BJ (cell line): ENCODE results near the gene MFSD6L. TPM values are rescaled to one million over a fixed set of nuclear protein-coding genes. Genes with fewer than 3 reads are reported as not detected.

Experiments
- CTCF ChIA-PET: fragments of 350-600 bp; formaldehyde crosslinking; extraction: SDS; loops from one replicate; lab custom pipeline; 2021; ENCODE audit warnings: antibody characterized with exemption, inconsistent platforms; lab: Yijun Ruan, JAX
- POLR2A ChIA-PET: fragments of 300-600 bp; sonication (Branson Sonifier 250); formaldehyde crosslinking; extraction: SDS; loops from one replicate; lab custom pipeline; 2021; ENCODE audit warnings: antibody characterized with exemption; lab: Charles Lee
- DNase-seq: peaks from one replicate; pipeline ENCODE4 v3.0.0-alpha.2; 2011; ENCODE audit warnings: low read depth
- H3K27me3 ChIP-seq: 2 replicates; pipeline ENCODE4 v1.6.0; 2011; ENCODE audit warnings: low read length; ENCODE audit not compliant: control insufficient read depth, insufficient read depth
- H3K36me3 ChIP-seq: 2 replicates; pipeline ENCODE4 v1.5.1; 2011; ENCODE audit warnings: low read length; ENCODE audit not compliant: control insufficient read depth, insufficient read depth
- H3K4me3 ChIP-seq: 2 replicates; pipeline ENCODE4 v1.5.1; 2011; ENCODE audit warnings: low read depth, mild to moderate bottlenecking, control low read depth, low read length
- CTCF ChIP-seq: IDR thresholded peaks from 2 replicates; pipeline ENCODE4 v1.5.1; 2011; ENCODE audit warnings: low read depth, mild to moderate bottlenecking, control low read depth, inconsistent platforms, low read length, moderate library complexity; ENCODE audit not compliant: insufficient read depth
- polyA plus RNA-seq: library from polyadenylated mRNA; depleted of rRNA; stranded (reverse); fragments of >200 nt; gene quantifications from 2 replicates; pipeline ENCODE4 v1.2.3, GENCODE V29; 2011; rRNA removed

Gene MFSD6L
- polyA plus RNA-seq, 1 experiment: not detected

GRCh38 chr17:8753976-8754440 lies 45.2 kb downstream of the MFSD6L start:
- Histone ChIP-seq H3K36me3 (no peaks in the 10 kb centered on the region), H3K4me3 (no peak overlapping the region), H3K27me3 (peaks cover 3% of the 10 kb centered on the region)
- ChIA-PET POLR2A (no interaction called here), CTCF (interaction anchor here (1.3 to 3.2 kb wide), 2 partner anchors 32 to 141 kb away, joined by 8 to 13 read pairs; no protein-coding TSS in a partner anchor)
- TF ChIP-seq CTCF: peak; percentile 42
- DNase-seq: no peak

GRCh38 chr17:8753136-8753975 lies 45.8 kb downstream of the MFSD6L start:
- no peak overlapping the region for H3K4me3 ChIP-seq

GRCh38 chr17:8749616-8750015 lies 49.5 kb downstream of the MFSD6L start:
- Histone ChIP-seq H3K4me3 (no peak overlapping the region), H3K36me3 (no peaks in the 10 kb centered on the region), H3K27me3 (peaks cover 6% of the 10 kb centered on the region)
- ChIA-PET CTCF (no interaction called here), POLR2A (no interaction called here)
- TF ChIP-seq CTCF: no peak
- DNase-seq: no peak

More at GRCh38 chr17:8753136-8753975, 45.8 kb downstream of the MFSD6L start:
- ChIA-PET CTCF (interaction anchor here (0.5 to 3.2 kb wide), 7 partner anchors 22 to 155 kb away, joined by 3 to 13 read pairs (median 3); no protein-coding TSS in a partner anchor), POLR2A (no interaction called here)
- TF ChIP-seq CTCF: no peak
- H3K36me3 ChIP-seq: no peaks in the 10 kb centered on the region
- H3K27me3 ChIP-seq: peaks cover 3% of the 10 kb centered on the region
- DNase-seq: no peak

- ChIA-PET POLR2A (interaction anchor here (0.8 kb wide), 1 partner anchor 146 kb away, joined by 5 read pairs; no protein-coding TSS in a partner anchor), CTCF (interaction anchor here (0.6 to 4.0 kb wide), 5 partner anchors 38 to 364 kb away, joined by 3 to 40 read pairs (median 7); no protein-coding TSS in a partner anchor)
- no peak overlapping the region for H3K4me3 ChIP-seq
- peaks cover 6% of the 10 kb centered on the region for H3K27me3 ChIP-seq
- H3K36me3 ChIP-seq: no peaks in the 10 kb centered on the region
- no peak for DNase-seq
- no peak for TF ChIP-seq CTCF
These were observed 51.4 kb downstream of the MFSD6L start for GRCh38 chr17:8747742-8748141.

Other genes starting within 250 kb of the MFSD6L start
- gene MYH10, start 168.6 kb downstream of the MFSD6L start, polyA plus RNA-seq: 46.3 and 62.1 TPM in 2 replicates
- not detected in 2 replicates for gene CCDC42, start 54.5 kb downstream of the MFSD6L start, polyA plus RNA-seq
- gene SPDYE4, start 40.8 kb downstream of the MFSD6L start, polyA plus RNA-seq: not detected in 2 replicates
- gene PIK3R6, start 68.3 kb upstream of the MFSD6L start, polyA plus RNA-seq: not detected in 2 replicates
- gene PIK3R5, start 166.3 kb upstream of the MFSD6L start, polyA plus RNA-seq: 0.02 TPM in 1 of 2 replicates, not detected in the other
- gene NTN1, start 222.1 kb upstream of the MFSD6L start, polyA plus RNA-seq: 0.06 TPM in 2 replicates